Breast epithelium (tissue), 3 donors: Measurements from ENCODE around the gene EFCAB8.

Experiments
- POLR2A ChIP-seq: fragments of 450-650 bp; IDR thresholded peaks from one replicate; pipeline ENCODE4 v1.6.1; 2016; ENCODE audit warnings: antibody characterized with exemption, mild to moderate bottlenecking, moderate library complexity
- TF ChIP-seq, protein P1 (sequence below), 3 donors: fragments of 450-650 bp; IDR thresholded peaks; one replicate each; pipeline ENCODE4 v1.5.1; 2016 to 2017; ENCODE audit warnings: antibody characterized with exemption in 3 of 3, mild to moderate bottlenecking in 3 of 3, moderate library complexity in 3 of 3

- TF ChIP-seq, protein P1, sequence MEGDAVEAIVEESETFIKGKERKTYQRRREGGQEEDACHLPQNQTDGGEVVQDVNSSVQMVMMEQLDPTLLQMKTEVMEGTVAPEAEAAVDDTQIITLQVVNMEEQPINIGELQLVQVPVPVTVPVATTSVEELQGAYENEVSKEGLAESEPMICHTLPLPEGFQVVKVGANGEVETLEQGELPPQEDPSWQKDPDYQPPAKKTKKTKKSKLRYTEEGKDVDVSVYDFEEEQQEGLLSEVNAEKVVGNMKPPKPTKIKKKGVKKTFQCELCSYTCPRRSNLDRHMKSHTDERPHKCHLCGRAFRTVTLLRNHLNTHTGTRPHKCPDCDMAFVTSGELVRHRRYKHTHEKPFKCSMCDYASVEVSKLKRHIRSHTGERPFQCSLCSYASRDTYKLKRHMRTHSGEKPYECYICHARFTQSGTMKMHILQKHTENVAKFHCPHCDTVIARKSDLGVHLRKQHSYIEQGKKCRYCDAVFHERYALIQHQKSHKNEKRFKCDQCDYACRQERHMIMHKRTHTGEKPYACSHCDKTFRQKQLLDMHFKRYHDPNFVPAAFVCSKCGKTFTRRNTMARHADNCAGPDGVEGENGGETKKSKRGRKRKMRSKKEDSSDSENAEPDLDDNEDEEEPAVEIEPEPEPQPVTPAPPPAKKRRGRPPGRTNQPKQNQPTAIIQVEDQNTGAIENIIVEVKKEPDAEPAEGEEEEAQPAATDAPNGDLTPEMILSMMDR (IDR thresholded peaks at IDR 0.05) = no peak
- no peak for TF ChIP-seq POLR2A
Observed at GRCh38 chr20:32987044-32987825, 128.5 kb downstream of the EFCAB8 start.
